ENCODE measurements around the gene DLX1.
"Not testable (repeated sequence)": the region's sequence is repeated elsewhere in the genome, so short reads cannot be mapped to it uniquely, and the experiment has no call there.

Gene DLX1

DNA sequence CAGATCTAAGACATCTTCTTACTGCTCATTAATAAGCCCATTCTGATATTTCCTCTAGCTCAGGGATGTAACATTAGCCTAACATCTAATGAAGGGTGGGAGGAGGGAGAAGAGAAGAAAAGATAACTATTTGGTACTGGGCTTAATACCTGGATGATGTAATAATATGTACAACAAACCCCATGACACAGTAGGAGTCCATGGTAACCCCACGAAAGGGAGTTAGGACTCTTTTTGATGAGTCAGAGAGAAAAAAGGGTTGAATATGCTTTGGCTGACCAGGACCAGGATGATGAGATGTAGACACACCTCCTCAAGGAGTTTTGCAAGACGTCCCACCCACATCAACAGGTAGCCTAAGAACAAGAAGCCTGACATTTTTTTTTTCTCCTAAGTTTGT is 51.8 kb downstream of the DLX1 start:
- no peaks in the 10 kb centered on the region for H3K4me1 ChIP-seq (ENCODE audit: control insufficient read depth in 5 of 5, insufficient read depth in 5 of 5, low read length in 5 of 5)
- no peak overlapping the region for H3K4me3 ChIP-seq (ENCODE audit: low read depth in 1 of 5, low read length in 5 of 5)
- no peak overlapping the region for H3K27ac ChIP-seq (ENCODE audit: low read depth, low read length)
- H3K36me3 ChIP-seq (ENCODE audit: control insufficient read depth in 5 of 5, insufficient read depth in 5 of 5, low read length in 5 of 5) = no peaks in the 10 kb centered on the region
- peaks cover 0 to 4% (median 0%) of the 10 kb centered on the region in 5 donors for H3K9me3 ChIP-seq (ENCODE audit: control insufficient read depth in 5 of 5, low read length in 5 of 5)
- no peak overlapping the region for H3K9ac ChIP-seq (ENCODE audit: low read length in 5 of 5)
- peaks cover 0 to 3% (median 0%) of the 10 kb centered on the region in 5 donors for H3K27me3 ChIP-seq (ENCODE audit: control insufficient read depth in 5 of 5, insufficient read depth in 4 of 5, low read length in 5 of 5)

- H3K27ac ChIP-seq (ENCODE audit: low read depth, low read length) = no peak overlapping the region
- no peaks in the 10 kb centered on the region for H3K4me1 ChIP-seq (ENCODE audit: control insufficient read depth in 5 of 5, insufficient read depth in 5 of 5, low read length in 5 of 5)
- H3K27me3 ChIP-seq (ENCODE audit: control insufficient read depth in 5 of 5, insufficient read depth in 4 of 5, low read length in 5 of 5) = peaks cover 0 to 3% (median 0%) of the 10 kb centered on the region in 5 donors
- H3K9me3 ChIP-seq (ENCODE audit: control insufficient read depth in 5 of 5, low read length in 5 of 5) = peaks cover 0 to 4% (median 0%) of the 10 kb centered on the region in 5 donors
- no peaks in the 10 kb centered on the region for H3K36me3 ChIP-seq (ENCODE audit: control insufficient read depth in 5 of 5, insufficient read depth in 5 of 5, low read length in 5 of 5)
- no peak overlapping the region for H3K9ac ChIP-seq (ENCODE audit: low read length in 5 of 5)
- no peak overlapping the region for H3K4me3 ChIP-seq (ENCODE audit: low read depth in 1 of 5, low read length in 5 of 5)
Observed at GRCh38 chr2:172137943-172138342, 52.6 kb downstream of the DLX1 start.

DNA sequence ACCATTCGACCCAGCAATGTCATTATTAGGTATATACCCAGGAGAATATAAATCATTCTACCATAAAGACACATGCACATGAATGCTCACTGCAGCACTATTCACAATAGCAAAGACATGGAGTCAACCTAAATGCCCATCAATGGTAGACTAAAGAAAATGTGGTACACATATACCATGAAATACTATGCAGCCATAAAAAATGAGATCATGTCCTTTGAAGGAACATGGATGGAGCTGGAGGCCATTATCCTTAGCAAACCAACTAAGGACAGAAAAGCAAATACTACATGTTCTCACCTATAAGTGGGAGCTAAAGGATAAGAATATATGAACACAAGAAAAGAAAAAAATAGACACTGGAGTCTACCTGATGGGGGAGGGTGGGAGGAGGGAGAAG is 53.4 kb downstream of the DLX1 start:
- not testable (repeated sequence) for H3K4me3 ChIP-seq (ENCODE audit: low read depth in 1 of 5, low read length in 5 of 5); H3K27me3 ChIP-seq (ENCODE audit: control insufficient read depth in 5 of 5, insufficient read depth in 4 of 5, low read length in 5 of 5); H3K27ac ChIP-seq (ENCODE audit: low read depth, low read length); H3K36me3 ChIP-seq (ENCODE audit: control insufficient read depth in 5 of 5, insufficient read depth in 5 of 5, low read length in 5 of 5); H3K9ac ChIP-seq (ENCODE audit: low read length in 5 of 5); H3K9me3 ChIP-seq (ENCODE audit: control insufficient read depth in 5 of 5, low read length in 5 of 5); H3K4me1 ChIP-seq (ENCODE audit: control insufficient read depth in 5 of 5, insufficient read depth in 5 of 5, low read length in 5 of 5)

Measured in subcutaneous abdominal adipose tissue (tissue), 5 donors.